Non-pigmented ciliary epithelial cell (primary cell): Measurements from ENCODE around the gene TMEM183A.
A peak's percentile ranks its signal among the peaks of the same experiment; 100 is the strongest.
"Not testable (repeated sequence)": the region's sequence is repeated elsewhere in the genome, so short reads cannot be mapped to it uniquely, and the experiment has no call there.

Experiments used
- DNase-seq: peaks from one replicate; pipeline ENCODE4 v3.0.0-alpha.2; 2010; ENCODE audit warnings: low read depth

Gene TMEM183A

DNA sequence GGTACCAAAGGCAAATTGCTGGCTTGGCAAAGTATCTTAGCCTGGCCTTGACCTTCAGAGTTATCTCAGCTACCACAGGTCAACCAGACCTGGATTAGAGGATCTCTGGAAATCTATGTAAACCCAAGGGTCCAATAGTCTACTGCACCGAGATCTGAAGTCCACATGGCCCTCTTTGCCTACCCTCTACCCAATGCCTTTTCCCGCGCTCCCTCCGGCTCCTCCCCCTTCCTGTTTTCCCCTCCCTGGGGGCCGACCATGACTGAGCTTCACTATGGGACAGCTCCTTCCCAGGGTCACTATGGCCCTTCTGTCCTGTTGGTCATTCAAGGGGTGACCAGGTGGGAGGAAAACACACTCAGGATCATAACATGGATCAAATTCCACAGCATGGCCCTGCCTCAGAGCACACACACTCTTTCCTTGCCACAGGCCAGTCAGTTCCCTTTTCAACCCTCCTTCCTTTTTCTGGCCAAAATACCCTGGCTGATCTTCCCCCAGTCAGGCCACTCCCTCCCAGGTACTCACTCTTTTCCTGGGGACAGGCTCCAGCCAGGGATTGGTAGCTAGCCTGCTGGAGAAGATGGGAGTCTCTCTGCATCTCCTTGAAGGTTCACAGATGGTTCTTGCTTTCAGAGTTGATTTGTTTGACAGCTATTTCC is 19.1 kb upstream of the TMEM183A start:
- DNase-seq, result no peak

DNA sequence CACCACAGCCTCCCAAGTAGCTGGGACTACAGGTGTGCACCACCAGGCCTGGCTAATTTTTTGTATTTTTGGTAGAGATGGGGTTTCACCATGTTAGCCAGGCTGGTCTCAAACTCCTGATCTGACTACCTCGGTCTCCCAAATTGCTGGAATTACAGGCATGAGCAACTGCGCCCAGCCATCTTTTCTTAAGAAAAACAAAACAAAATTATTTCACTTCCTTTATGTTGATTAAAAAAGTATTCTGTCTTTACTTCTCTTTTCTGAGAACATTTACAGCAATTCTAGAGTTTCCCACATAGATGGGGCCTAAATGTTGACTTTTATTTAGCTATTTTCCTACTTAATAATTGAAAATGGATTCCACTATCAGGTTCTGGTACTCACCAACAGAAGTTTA is 17.3 kb upstream of the TMEM183A start:
- no peak for DNase-seq

DNA sequence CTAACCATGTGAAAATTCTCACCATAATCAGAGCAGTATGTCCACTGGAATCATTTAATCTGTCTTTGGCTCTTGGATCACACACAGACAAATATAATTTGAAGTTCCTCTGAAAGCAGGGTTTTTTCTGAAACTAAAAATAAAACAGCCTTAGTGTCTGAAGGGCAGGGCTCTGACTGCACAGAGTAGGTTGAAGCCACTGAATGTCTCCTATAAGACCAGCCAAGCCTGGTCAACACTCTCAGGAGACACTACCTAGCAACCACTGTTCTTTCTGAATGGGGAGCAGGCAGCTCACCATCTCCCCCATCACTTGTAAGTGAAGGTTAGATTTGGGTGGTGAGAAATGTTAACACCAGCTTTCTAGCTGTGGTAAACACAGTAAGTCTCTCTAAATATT is 16.1 kb upstream of the TMEM183A start:
- no peak for DNase-seq

DNA sequence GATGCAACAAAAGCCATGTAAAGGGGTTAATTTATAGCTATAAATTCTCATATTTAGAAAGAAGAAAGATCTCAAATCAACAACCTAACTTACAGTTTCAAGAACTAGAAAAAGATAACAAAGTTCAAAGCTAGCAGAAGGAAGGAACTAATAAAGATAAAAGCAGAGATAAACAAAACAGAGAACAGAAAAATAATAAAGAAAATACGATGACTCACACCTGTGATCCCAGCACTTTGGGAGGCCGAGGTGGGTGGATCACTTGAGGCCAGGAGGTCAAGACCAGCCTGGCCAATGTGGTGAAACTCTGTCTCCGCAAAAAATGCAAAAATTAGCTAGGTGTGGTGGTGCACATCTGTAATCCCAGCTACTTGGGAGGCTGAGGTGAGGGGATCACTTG is 12.4 kb upstream of the TMEM183A start:
- DNase-seq, result no peak

DNA sequence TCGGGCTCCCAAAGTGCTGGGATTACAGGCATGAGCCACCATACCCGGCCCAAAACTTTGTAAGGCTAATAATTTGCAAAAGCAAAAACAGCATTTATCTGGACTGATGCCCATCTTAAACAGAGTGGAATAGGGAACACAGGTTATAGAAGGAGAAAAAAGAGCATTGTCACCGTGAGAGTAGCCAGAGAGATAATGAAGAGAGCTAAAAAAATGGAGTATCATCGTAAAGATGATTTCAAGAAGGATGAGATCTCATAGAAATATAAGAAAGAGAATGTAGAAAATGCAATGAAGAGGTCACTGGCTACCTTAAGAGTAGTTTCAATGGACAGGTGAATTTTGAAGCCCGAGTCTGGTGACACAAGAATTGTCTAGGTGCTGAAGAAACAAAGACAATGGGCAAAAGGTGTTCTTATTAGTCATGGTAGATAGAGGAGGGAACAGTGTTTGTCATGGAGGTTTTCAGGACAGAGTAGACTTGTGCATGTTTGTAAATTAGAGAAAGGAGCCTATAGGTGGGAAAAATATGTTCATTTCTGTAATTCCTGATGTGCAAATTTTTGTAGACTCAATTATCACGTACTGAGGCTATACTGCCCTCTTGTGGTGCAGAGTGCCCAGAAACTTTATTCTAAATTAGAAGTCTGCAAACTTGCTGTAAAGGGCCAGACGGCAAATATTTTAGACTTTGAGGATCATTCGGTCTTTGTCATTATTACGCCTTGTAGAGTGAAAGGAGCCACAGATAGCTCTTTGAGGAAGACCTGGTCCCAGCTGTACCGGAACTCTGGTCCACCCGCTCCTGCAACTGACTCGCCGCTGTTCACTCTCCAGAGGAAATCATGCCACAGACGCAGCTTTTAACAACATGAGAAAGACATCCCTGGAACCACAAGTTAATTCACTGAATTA is 8.1 kb upstream of the TMEM183A start:
- peak; percentile 9 for DNase-seq

DNA sequence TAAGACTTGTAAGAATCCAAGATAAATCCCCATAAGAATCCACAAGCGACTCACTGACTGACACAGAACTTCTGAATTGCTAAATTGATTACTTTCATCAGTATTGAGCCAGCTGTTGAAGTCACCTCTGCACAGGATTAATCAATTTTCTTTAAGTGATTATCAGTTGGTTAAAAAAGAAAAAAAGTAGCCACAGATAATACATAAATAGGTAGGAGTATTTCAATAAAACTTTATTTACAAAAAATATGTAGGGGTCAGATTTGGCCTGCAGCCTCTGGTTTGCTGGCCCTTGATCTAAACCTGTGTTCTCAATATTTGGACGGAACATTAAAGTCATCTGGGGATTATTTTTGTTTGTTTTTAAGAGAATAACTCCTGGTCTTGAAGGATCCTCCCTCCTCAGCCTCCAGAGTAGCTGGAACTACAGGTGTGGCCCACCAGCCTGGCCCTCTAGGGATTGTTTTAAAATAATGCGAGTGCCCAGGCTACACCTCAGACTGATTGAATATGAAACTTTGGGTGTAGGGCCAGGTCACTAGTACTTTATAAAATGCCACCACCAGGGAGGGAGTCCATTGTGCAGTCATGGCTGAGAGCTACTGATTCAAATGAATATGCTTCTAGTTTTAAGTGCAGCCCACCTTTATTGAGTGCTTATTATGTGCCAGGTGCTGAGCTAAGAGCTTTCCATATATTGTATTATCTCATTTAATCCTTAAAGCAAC is 6.8 kb upstream of the TMEM183A start:
- DNase-seq, result no peak

DNA sequence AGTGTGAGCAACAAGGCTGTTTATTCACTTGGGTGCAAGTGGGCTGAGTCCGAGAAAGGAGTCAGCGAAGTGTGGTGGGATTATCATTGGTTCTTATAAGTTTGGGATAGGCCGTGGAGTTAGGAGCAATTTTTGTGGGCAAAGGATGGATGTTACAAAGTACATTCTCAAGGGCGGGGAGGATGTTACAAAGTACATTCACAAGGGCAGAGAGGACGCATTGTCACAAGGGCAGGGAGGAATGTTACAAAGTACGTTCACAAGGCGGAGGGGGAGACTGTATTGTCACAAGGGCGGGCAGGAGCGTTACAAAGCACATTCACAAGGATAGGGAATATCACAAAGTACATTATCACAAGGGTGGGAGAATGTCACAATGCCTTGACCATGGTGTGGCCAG is 5.2 kb upstream of the TMEM183A start:
- no peak for DNase-seq

DNA sequence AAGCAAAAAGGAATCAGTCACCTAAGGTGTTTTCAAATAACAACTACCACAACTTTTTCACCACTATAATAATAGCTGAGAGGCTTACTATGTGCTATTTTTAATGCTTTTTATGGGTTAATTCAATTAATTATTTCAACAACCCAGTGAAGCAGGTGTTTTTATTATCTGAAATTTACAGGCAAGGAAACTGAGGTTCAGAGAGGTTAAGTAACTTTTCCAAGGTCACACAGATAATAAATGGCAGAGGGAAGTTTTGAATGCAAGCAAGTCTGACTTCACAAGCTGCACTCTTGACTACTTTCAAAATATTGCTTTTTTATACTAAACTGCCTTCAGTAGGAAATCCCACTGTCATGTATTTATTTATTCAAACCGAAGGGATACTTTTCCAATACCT is 4.2 kb upstream of the TMEM183A start:
- DNase-seq, result no peak

DNA sequence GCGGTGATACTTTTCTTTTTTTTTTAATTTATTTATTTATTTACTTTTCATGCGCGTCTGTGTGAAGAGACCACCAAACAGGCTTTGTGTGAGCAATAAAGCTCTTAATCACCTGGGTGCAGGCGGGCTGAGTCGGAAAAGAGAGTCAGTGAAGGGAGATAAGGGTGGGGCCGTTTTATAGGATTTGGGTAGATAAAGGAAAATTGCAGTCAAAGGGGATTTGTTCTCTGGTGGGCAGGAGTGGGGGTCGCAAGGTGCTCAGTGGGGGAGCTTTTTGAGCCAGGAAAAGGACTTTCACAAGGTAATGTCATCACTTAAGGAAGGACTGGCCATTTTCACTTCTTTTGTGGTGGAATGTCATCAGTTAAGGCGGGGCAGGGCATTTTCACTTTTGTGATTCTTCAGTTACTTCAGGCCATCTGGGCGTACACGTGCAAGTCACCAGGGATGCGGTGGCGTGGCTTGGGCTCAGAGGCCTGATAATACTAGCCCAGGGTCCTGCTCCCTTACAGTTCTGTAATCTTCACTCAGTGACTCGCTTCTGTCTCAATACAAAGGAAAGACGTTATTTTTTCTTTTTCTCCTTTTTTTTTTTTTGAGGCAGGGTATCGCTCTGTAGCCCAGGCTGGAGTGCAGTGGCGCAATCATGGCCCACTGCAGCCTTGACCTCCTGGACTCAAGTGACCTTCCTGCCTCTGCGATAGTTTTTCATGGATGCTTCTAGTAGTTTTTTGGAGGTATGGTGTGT is 1.6 kb upstream of the TMEM183A start:
- not testable (repeated sequence) for DNase-seq

DNA sequence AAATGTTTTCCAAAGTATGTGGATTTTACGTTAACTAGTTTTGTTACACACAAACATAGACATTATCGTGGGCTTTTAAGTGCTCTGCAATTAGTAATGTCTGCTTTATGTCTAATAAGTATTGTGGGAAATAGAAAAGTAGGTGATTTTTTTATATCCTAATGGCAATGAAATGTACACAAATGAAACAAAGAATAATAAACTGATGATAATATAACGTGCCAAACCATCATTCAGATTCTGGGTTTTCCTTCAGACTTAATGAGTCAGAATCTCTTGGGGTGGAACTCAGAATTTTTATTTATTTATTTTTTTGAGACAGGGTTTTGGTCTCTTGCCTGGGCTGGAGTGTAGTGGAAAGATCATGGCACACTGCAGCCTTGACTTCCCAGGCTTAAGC is 2.0 kb downstream of the TMEM183A start:
- DNase-seq, result no peak

DNA sequence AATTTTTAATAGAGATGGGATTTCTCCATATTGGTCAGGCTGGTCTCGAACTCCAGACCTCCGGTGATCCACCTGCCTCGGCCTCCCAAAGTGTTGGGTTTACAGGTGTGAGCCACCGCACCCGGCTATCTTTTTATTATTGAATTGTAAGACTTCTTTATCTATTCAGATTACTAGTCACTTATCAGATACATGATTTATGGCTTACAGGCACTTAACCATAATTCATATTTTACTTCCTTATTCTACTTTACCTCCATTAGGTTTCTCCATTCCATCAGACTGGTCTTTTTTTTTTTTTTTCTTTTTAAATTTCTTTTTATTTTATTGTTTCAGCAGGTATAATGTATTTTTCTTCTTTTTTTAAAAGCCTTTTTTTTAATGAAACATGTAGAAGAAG is 4.4 kb downstream of the TMEM183A start:
- no peak for DNase-seq

DNA sequence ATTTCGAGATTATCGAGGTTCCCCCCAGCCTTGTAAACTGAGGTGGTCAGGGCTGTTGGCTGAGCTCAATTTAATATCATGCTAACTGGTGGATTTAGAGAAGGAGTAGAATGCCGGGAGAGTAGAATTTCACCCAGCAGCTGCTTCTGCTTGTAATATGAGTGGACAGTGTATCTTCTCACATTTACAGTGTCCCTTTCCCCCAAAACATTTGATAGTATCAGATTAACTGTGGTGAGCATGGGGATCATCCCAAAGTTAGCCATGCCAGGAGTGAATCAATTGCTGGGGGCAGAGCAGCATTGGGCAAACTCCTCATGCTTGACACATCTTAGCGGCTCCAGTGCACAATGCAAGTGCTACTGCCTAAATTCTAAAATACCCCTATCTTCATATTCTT is 9.9 kb downstream of the TMEM183A start:
- no peak for DNase-seq

DNA sequence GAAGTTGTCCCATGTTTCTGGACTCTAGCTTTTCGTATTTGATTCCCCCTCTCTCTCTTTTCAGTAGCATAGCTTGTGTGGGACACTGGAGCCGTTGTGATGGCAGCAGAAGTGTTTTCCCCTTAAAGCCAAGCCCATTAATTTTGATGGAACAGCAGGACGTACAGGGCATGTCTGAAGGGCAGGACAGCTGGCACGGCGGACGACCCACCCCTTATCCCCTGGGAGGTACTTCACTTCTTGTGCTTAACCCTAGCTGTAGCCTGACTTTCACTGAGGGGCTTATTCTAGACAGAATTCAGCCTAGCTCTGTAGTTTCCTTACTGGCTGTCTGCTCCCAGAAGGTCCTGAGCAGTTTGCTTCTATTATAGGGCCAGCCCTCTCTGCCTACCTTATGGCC is 10.5 kb downstream of the TMEM183A start:
- no peak for DNase-seq

DNA sequence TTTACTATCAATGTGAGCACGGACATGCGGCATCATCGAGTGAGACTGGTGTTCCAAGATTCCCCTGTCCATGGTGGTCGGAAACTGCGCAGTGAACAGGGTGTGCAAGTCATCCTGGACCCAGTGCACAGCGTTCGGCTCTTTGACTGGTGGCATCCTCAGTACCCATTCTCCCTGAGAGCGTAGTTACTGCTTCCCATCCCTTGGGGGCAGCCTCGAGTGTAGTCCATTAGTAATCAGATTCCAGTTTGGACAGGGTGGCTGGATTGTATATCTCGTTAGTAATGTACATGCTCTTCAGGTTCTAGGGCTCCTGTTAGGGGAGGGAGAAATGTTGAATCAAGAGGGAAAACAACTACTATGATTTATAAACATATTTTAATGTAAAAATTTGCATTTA is 15.7 kb downstream of the TMEM183A start:
- not testable (repeated sequence) for DNase-seq

DNA sequence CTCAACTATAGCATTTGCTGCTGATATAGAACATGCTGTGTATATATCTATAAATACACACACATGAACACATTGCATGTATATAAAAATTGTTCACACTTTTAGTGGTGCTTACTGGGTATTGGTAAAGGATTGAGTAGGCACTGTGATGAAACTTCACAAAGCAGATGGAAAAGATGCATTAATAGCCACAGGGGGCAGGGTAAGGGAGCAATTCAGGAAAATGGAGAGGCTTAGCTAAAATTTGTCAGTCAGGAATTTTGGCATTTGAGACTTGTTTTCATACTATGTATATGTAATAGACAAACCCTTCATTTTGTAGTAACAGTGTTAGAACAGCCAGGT is 18.5 kb downstream of the TMEM183A start:
- DNase-seq, result no peak

DNA sequence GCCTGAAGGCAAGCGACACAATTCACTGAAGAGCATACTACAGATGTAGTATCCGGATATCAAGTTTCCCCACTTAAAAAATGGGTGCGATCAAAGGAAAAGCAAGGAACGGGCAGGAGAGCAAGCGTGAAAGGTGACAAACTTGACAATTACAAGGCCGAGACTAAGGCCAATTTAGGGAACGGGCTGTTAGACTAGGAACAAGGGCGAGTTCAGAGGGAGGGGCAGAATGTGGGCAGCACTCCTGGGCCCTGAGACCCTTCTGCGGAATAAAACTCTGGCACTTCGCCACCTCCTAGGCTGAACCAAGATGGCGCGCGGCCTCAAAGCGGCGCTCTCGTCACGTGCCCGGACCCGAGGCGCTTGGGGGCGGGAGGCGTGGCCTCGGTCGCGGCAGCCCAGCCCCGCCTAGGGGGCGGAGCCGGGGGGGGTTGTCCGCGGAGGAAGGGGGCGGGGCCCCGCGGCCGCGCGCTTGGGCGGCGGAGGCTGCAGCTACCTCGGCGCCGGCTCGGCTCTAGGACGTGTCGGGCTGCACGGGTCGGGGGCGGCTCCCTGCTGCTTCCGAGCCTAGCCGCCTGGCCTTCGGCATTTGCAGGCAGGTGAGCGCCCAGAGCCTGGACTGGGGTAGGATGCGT is 19.0 kb downstream of the TMEM183A start, which contains the start of gene PPFIA4:
PPFIA4 (plus strand) TSS at position 461 of the 635 bp plus-strand sequence. CDS start 12,518 bp downstream, outside the sequence.
- DNase-seq, result no peak

DNA sequence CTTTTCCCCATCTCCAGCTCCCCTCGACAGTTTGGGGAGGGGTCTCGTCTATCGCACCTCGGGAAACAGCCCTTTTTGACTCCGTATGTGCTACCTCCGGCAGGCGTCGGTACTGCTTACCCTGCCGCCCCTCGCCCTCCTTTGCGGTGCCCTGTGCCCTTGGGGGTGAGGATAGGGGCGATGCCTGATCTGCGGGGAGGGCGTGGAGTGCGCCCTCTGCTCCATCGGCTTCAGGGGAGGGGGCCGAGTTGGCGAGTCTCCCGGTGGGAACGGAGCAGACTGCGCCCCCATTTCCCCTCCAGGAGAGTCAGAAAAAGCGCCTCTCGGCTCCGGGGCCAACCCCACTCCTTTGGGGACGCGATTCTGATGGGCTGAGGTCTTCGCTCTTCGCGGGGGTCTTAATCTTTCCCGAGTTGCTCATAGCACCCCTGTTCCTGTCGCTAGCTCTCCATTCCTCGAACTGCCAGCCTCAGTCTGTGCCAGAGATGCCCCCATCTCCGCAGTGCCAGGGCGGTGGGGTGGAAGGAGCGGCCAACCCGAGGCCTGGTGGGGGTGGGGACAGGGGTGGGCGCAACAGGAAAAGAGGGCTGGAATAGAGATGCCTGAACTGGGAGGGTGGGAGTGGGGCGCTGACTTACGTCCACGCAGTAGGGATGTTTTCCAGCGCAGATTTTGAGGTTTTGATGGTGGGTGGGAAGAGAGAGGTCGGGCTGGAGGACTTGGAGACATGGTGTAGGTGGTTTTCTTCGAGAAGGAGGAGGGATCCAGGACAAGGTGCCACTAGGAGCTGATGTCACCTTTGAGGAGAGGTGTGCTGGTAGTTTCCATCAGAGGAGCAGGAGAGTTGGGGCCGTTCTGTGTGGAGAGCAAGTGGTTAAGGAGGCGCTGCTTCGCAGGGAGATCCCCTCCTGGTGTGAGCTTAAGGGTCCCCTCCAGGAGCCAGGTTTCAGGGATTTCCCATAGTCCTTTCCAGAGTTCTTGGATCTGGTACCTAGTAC is 19.8 kb downstream of the TMEM183A start:
- DNase-seq, result no peak

DNA sequence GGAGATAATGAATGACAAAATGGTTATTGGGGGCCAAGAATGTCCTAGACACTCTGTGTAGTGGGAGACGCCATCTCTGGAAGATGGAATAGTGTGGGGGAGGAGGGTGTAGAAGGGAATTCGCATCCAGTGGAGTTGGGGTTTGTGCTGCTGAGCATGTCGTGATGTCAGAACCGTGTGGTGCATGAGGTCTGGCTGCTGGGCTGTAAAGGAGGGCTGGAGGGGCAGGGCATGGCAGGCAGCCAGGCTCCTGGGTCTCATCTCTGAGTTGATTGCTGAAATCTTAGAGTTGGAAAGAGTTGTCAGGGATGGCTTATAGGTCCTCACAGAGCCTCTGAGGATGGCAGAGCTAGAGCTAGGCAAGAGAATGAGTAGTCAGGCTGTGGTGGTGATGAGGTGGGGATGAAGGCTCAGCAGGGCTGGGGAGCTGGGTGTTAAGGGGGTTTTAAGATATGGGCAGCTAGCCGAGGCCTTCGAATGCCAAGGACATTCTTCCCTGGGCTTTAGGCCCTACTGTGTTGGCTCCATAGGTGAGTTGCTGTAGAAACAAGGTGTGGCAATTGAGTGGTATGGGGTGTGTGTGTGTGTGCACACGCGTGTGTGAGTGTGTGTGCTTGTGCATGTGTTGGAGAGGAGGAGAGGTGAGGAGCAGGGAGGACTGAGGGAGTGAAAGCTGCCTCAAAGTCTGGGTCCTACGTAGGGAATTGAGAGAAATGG is 21.1 kb downstream of the TMEM183A start:
- DNase-seq, result no peak

DNA sequence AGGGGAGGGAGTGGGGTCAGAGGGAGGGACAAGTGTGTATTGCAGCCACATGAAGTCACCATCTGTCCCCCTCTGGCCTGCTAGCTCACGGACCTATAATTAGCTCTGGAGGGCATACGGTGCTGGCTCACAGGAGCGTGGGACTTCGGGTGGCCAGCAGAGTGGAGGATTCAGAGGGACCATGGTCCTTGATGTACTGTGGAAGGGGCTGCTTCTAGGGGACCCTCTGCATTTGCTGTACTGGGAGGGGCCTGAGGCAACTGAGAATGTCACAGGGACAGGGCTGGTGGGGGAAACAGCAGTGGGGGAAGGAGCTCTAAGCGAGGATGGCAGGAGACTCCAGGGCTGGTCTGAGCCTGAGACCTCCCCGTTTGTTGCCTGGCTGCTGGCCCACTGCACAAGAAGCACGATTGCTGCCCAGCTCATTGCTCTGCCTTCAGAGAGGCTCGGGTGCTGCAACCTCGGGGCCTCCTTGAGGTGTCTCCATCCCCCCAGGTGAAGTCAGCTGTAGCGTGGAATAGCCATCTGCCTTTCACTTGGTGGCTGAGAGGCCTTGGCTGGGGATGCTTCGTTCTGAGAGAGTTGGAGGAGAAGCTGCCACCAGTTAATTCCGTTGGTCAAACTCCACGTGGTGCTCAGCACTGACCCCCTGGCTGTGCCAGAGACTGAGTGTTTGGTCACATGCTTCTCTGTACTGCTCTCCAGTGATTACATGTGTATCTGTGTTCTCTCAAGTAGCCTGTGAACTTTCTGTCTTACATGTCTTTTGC is 21.8 kb downstream of the TMEM183A start:
- no peak for DNase-seq
